Limb (tissue), 2 donors: ENCODE measurements around the gene GPR132.
"Not testable (repeated sequence)": the region's sequence is repeated elsewhere in the genome, so short reads cannot be mapped to it uniquely, and the experiment has no call there.

Source experiments
- DNase-seq, 2 donors: peaks; one replicate each; pipeline ENCODE4 v3.0.0-alpha.2; 2016; ENCODE audit errors: extremely low spot score in 2 of 2

GPR132 gene

DNA sequence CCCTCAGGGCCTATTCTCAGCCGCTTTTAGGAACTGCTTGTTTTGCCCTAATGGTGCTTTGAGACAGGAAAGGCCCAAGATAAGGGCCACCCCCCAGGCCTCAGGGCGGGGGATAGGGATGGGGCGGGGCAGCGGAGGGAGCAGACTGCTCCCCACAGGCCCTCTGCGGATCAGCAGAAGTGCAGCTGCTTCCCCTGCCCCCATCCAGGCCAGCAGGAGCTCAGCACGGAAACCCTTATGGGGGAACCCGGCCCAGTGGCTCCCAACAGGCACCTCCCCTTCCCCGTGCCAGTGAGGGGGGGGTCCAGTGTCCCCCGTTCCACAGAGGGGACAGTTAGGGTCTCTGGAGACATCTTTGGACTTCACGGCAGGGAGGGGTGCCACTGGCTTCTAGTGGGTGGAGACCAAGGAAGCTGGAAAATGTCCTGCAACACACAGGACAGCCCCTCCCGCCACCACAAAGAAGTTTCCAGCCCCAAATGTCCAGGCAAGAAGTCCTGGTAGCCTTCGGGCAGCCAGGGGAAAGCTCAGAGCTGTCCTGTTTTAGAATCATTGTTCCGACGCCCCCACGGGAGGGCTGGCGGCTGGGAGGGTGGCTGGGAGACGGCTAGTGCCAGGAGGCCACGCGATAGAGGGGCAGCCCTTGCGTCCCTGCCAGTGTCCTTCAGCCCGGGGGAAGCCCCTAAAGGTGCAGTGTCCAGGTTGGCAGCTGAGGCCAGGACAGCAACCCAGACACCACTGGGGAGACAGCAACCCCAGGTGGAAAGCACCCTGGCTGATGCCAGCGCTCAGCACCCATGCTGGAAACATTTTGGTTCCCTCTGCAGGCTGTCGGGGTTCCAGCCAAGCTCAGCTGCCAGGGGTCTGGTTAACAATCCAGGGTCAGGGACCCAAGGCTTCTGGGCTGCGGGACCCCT lies 10.4 kb upstream of the GPR132 start:
- DNase-seq: peak in 1 of 2 donors; percentile 69

DNA sequence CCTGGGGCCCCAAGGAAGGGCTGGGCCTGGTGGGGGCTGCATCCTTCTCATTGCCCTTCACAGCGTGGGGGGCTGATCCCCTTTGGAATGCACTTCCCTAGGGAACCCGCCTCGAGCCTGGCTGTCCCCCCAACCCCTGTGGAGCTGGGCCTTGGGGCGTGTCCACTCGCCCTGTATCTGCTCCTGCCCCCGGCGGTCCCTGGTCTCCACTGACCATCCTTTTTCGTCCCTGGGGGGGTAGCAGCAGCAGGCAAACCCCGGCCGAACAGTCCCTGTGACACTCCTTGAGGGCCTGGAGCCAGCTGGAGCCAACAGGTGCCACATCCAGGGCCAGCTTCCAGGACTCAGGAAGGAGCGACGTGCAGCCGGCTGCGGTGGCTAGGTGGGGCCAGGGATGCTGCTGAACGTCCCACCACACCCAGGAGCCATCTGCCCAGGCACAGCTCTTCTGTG lies 9.4 kb upstream of the GPR132 start:
- peak in 1 of 2 donors; percentile 41 for DNase-seq

DNA sequence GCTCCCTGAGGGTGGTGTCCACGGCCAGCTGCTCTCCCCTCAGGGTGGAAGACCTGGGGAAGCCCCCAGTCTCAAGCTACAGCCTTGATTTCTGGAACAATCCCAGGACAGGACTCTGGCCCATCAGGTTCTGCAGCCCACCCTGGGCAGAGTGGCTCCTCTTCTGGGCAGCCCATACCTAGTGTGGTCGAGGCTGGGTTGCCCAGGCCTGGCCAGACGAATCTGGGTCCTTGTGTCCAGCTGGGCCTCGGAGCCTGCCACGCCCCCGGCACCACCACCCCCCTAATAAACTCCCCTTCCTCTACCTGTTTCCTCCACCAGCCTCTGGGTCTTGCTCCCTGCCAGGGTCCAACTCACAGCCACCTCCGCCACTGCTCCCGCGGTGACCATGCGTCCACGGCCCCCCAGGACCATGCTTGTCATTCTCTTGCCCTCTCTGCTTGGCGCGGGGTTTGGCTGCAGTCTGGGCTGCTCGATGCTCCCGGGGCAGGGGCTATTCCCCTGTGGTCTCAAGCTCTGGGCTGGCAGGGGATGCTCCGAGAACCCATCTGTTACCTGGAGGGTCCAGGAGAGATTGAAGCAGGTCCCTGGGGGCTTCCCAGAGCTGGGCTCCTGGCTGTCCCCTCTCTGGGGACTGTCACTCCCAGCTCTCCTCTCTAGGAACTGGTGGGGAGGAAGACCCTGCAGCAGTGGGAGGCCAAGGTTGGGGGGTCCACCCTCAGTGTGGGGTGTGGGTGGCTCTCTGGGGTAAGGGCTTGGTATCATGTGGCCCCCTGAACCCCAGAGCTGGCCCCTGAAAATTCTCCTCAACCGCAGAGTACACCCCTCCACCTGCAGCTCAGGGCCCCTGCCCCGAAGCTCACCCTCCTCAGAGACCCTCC lies 8.7 kb upstream of the GPR132 start:
- peak in 1 of 2 donors; percentile 28 for DNase-seq

DNA sequence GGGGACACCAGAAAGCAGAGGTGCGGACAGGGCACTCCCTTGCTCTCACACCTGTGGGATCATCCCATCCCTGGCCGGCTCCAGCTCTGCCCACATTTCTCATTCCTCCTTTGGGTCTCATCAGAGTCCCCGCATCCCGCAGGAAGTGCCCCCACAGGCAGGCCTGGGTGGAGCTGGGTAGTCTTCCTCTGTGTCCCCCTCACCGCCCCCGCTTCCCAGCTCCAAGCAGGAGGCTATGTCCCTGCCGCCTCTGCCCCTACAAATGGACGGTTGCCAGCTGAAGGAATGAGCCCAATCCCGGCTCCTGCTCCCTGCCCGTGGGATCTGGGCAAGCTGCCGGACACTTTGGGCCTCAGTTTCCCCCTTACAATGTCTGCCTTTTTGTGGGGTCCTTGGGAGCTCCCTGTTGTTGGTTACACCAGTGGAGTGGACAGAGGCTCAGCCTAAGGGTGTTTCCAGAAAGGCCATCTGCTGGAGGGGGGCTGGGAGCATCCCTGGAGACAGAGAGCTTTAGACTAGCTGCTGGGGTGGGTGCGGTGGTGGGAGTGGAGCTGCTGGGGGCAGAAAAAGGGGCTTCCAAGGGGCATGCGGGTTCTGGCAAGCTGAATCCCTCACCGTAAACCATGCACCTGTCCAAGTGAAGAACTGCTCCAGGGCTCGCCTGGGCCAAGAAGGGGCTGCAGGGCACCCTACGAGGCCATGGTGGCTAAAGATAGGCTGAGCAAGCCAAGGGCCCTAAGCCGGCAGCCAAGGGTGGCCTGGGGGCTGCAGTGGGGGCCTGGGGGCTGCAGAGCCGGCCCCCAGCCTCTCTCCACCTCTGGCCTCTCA lies 7.9 kb upstream of the GPR132 start:
- DNase-seq: peak in 1 of 2 donors; percentile 27

DNA sequence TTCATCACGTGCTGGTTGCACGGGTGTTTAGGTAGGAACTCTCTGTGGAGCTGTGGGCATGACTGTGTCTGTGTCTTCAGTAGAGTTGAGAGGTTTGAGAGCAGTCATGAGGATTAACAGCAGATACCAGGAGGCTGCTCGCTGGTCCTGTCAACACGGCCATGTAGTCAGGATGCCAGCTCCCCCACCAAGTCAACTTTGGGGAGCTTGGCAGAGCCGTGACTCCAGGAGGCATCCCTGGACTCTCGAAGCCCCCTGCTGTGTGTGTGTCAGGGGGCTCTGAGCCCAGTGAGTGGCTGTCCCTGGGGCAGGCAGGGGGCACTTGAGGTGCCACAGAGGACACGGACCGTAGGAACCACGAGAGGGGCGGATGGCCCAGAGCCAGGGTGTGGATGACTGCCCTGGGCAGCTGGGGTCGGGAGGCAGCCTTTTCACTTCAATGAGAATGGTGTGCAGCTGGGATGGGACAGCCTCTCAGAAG lies 7.2 kb upstream of the GPR132 start:
- peak in 1 of 2 donors; percentile 18 for DNase-seq

DNA sequence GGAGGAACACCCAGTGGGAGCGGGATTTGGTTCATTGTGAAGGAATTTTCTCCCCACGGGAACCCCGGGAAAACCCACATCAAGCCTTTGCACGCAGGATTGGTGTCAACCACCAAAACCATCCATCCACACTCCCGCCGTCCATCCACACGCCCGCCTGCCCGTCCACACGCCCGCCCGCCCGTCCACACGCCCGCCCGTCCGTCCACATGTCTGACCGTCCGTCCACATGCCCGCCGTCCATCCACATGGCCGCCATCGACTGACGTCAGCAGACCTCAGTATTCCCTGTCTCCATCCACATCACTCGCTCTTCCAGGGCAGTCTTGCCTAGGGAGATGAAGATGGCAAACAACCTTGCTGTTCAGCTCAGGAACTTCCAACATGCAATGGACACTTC lies 6.7 kb upstream of the GPR132 start:
- no peak for DNase-seq

DNA sequence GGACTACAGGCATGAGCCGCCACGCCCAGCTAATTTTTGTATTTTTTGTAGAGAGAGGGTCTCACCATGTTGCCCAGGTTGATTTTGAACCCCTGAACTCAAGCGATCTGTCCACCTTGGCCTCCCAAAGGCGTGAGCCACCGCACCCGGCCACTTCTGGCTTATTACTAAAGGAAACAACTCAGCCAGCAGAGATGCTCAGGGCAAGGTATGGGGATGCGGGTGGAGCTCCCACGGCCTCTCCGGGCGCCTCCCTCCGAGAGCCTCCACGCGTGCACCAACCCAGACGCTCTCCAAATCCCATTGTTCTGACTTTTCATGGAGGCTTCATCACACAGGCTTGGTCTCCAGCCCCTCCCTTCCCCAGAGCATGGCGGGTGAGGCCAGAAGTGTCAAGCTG lies 6.1 kb upstream of the GPR132 start:
- DNase-seq: no peak

DNA sequence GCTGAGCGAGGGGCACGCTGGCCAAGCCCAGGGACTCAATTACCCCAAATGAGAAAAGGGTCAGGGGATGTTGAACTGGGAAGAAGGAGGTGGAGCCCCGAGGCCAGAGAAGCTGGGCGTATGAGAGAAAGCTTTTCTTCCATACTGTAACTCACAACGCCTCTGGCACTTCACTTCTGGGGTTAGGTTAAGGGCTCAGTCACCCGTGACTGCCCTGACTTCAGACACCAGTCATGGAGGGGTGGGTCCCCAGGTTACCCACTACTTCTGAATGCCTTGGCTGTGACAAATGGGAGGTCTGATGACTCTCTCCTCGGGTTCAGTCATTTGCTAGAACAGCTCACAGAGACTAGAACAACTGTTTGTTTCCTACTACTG lies 5.5 kb upstream of the GPR132 start:
- DNase-seq: no peak

DNA sequence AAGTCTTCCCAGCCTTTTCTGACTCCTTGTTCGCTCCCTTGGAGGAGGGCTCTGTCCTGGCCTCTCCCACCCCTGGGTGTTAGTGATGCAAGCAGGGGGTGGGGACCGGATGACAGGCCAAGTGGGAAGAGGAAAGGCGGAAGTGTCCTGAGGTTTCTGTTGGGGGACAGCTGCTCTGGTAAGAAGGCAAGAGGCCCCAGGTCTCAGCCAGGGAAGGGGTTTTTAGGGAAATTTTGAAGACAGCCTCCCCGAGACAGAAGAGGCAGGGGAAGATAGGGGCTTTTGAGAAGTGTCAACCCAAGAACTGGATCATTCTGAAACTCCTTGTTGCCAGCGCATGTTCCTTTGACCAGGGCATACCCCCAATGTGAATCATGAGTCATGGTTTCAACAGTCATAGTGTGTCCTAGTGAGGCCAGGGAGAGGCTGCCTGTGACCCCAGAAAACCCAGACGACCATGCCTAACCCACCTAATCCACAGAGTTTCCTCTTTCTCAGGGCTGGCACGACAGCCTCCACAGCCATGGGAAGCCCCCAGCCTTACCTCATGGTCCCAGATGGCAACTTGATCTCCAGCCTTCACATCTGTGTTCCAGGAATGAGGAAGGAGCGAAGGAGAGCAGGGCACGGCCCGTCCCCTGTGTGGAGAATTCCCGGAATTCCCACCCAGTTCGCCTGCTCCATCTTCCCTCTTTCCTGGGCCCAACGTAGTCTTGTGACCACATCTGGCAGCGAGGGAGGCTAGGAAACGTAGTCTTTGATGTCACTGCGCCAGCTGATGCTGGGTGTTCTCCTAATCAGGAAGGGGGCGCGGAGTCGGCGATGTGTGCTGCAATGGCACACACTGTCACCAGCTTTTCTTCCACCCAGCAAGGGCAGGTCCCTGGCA lies 4.9 kb upstream of the GPR132 start:
- peak in 1 of 2 donors; percentile 30 for DNase-seq

DNA sequence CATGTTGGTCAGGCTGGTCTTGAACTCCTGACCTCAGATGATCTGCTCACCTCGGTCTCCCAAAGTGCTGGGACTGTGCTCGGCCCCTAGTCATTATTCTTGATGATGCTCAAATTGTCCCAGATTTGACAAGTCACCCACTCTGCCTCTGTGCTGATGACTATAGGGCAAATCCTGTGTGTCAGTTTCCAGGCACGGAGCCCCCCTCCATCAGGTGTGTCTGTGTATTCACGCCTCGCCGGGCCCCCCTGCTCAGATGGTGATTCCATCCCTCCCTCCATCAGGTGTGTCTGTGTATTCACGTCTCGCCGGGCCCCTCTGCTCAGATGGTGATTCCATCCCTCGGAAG lies 4.3 kb upstream of the GPR132 start:
- no peak for DNase-seq

DNA sequence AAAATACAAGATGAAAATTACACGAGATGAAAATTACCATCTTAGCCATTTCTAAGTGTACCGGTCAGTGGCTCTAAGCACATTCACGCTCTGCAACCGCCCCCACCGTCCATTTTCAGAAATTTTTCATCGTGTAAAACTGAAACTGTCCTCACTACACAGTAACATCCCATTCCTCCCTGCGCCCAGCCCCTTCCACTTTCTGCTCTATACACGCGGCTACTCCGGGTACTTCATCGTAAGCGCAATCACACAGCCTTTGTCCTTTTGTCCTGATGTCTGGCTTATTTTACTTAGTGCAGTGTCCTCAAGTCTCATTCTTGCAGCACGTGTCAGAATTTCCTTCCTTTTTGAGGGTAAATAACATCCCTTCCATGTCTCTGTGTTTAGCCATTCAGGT lies 3.6 kb upstream of the GPR132 start:
- no peak for DNase-seq

DNA sequence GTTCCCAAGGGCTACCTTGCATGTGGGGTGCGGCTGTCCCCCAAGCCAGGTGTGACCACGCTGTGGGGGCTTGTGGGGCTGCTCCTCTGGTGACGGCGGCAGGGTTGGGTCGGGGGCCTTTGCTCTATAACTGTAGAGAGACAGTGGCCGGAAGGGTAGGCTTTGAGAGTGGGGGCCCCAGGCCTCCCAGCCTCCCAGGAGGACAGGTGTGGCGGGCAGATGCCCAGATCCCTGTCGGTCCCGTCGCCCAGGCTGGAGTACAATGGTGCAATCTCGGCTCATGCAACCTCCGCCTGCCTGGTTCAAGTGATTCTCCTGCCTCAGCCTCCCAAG lies 2.7 kb upstream of the GPR132 start:
- no peak for DNase-seq

DNA sequence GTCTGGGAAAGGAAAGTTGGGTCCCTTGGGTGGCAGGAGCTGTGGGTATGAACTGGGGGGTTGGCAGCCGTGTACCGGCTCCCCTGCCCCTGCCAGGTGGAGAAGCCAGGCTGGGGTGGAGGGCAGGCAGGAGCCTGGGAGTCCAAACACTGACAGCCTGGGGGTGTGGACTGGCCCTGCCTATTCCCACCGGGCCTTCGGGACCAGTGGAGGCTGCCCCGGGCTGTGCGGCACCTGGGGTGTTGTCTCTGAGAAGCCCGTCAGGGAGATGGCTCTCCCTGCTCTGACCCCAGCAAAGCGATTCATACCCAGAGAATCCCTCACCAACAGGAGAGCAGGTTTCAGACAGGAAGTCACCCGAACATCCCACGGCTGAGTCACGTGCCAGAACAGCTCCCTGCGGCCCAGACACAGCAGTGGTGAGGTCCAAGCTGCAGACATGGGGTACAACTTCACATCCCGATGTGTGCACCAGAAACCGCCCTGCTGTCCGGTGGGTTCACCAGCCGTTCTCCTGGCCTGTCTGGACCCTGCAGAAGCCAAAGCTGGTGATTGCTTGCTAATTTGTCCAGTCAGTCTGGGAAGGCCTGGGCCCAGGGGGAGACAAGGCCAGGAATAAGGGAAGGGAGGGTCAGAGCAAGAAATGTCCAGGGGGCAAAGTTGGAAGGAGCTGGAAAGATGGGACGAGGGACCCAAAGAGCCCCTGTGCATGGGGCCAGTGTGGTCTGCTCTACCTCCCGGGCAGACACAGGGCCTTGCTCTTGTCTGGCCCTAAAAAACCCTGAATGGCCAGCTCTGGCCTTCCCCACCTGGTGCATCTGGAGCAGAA lies 2.1 kb upstream of the GPR132 start:
- no peak for DNase-seq

DNA sequence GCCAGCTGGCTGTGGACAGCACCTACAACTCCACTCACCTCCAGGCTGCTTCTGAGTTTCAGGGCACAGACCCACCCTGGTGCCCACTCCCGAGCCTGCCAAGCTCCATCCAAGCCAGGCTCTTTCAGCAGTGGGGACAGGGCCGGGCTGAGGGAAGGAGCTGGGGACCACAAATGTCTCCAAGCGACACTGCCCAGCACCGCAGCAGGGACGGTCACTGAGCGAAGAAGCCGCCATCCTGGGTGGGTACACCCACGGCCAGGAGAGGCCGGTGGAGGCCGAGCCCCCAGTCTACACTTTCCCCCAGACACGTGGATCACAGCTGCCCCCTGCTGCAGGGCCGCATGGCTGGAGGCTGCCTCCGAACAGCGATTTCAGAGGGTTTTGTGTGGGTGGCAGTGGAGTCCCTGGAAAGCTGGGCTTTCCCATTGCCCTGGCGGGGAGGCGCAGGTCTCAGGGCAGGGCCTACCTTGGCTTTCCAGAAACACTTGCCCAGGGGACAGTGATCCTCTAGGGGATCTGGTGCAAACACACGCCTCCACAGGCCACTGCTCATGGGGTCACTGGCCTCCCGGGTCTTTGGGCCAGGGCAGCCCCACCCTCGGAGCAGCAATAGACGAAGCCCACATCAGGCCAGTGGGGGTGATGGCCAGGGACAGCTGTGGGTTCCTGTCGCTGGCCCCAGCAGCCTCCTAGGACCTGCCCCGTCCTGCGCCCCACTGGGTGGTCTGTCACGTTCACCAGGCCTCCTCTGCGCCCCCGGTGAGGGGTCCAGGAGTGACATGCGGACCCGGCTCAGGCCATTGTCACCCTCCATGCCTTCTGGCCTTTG lies 1.2 kb upstream of the GPR132 start:
- peak in 1 of 2 donors; percentile 23 for DNase-seq

DNA sequence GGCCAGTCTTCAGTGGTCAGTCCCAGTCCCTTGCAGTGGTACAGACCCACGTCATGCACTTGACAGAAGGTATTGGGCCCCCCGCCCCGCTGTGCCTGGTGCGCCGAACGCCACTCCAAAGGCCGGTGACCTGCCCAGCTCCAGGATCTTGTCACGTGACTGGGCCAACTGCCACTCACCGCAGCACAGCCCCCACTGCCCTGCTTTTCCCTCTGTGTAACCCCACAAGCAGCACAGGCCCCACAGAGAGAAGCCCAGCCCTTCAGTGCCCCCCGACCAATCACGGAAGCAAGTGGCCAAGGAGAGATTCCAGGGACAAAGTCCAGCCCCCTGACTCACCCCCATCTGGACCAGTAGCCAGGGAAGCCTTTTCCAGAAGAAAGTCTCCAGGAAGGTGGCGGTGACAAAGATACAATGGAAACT lies 498 bp downstream of the GPR132 start:
- peak in 1 of 2 donors; percentile 38 for DNase-seq

DNA sequence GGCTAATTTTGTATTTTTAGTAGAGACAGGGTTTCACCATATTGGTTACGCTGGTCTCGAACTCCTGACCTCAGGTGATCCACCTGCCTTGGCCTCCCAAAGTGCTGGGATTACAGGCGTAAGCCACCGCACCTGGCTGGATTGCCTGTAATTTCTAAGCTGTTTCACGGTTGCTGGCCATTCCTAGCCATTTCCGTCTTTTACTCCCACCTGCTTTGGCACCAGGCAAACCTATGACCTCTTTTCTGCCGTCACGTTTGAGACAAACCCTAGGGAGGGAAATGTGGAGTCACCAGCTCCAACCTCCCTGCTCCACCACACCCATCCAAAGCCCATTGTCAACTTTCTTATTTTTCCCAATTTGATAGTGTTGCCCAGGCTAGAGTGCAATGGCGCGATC lies 1.2 kb downstream of the GPR132 start:
- DNase-seq: no peak

DNA sequence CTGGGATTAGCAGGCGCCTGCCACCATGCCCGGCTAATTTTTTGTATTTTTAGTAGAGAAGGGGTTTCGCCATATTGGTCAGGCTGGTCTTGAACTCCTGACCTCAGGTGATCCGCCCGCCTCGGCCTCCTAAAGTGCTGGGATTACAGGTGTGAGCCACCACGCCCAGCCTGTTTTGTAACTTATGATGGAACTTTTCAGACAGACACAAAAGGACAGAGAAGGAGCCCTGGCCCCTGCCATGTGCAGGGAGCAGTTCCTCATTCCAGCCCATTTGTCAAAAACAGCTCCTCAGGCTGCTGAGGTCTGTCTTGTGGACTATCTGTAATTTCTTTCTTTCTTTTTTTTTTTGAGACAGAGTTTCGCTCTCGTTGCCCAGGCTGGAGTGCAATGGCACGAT lies 1.7 kb downstream of the GPR132 start:
- DNase-seq: not testable (repeated sequence)

DNA sequence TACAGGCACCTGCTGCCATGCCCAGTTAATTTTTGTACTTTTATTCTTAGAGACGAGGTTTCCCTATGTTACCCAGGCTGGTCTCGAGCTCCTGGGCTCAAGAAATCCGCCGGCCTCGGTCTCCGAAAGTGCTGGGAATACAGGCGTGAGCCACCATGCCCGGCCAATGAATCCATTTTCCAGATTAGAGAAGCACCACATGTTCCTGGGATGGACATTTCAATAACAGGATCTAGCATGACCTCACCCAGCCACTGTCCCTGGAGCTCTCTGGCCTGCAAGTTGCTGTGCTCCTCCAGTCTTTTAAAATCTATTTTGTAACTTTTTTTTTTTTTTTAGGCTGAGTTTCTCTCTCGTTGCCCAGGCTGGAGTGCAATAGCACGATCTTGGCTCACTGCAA lies 2.2 kb downstream of the GPR132 start:
- DNase-seq: no peak

DNA sequence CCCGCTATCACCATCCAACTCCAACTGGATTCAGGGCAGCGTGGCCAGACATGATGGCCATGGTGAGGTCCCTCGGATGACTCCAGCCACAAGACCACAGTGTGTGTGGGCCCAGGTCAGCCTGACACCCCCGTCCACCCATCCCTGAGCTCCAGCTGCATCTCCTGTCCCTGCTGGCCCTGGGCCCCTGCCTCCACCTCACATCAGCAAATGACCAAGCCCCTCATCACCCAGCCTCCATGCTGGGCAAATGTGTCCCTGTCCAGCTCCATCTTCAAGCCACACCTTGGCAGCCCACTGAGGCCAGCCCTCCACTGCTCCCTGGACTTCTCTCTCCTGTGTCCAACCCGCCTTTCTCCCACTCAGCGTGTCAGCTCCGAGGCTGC lies 3.2 kb downstream of the GPR132 start:
- DNase-seq: no peak
